ENCODE measurements around the gene GGCX. TPM values are rescaled to one million over a fixed set of nuclear protein-coding genes. Genes with fewer than 3 reads are reported as not detected.

The GGCX gene
- total RNA-seq, 2 donors from 2014 or later: 26.3 to 31.2 TPM

DNA sequence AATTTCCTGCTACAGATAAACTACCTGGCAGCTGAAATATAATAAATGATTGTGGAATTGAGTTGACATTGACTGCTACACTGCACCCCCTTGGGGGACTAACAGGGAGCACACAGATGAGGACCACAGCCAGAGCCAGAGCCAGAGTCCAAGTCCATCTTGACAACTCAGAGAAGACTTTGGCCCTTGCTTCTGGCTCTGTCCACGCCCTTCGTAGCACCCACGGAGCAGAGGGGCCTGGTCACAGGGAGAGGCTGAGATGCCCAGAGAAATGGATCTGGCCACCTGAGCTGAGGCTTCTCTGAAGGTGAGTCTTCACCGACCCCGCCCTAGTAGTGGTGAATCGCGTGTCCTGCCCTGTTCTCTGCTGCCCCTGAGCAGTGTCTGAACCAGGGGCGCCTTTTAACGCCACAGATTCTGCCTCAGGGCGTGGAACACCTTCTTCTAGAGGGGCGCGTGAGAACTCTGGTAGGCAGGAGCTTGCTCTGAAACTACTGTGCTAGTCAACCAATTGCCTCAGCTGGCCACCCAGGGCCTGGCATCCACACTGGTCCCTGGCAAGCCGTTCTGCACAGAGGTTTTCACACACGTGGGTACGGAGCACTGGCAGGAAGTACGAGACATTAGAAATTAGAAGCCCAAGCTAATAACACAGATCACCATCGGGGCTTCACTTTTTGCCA is 58.0 kb downstream of the GGCX start:
- intact Hi-C loops (cut with DNase I): no loop called here
- no peak for DNase-seq (ENCODE audit: low spot score)

DNA sequence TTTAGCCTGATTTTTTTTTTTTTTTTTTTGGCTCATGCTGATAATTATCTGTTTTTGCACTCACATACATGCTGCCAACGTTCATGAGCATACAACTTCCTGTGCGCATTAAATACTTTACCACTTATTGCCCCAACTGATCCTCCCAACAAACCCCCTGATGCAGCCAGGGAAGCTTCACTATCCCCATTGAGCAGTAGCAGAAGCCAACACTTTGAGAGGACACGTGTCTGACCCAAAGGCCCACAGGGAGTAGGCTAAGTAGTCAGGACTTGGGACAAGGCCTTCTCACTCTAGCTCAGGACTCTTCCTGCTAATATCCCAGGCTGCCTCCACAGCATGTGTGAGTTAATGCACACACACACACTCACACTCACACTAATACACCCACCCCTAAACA is 58.6 kb downstream of the GGCX start:
- intact Hi-C loops (cut with DNase I): no loop called here
- no peak for DNase-seq (ENCODE audit: low spot score)

DNA sequence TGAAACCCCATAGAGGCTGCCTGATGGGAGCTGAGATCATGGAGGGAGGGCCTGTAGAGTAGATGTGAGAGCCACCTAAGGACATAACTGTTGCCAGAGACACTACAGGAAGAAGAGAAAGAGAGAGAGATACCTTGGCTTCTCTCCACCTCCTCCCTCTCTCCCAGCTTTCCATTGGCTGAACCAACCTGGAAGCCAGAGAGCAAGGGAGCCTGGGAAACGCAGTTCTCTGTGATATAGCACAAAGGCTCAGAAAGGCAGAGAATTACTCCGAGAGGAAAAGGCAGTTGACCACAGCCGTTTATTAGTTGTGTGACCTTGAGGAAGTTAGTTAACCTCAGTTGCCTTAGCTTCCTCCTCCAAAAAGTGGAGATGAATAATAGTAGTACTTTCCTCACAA is 60.0 kb downstream of the GGCX start:
- DNase-seq (ENCODE audit: low spot score): no peak
- intact Hi-C loops (cut with DNase I): no loop called here

DNA sequence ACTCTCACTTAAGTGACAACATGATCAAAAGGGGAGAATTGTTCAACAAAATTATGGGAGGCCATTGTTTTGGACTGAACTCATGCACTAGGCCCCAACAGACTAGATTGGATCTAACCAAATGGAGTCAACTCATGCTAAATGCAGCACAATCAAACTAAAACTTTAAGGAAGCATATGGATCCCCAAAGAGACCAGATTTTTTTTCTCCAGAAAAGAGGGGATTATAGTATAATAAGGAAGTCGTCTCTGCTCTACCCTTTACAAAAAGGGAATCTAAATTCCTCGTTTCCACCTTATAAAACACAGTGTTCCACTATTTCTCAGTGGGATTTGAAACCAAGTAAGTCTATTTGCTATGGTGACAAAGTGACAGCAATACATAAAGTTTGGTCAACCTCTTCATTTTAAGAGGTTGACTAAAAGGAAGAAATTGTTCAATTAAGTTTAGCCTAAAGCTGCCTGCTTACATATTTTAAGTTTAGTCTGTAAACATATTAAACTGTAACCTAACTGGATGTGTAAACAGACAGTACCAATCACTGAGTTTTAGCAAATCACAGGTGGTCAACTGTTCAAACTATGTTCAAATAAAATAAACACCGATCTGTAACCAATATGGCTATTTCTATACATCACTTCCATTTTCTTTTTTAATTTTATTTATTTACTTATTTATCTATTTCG is 63.2 kb downstream of the GGCX start:
- no peak for DNase-seq (ENCODE audit: low spot score)
- intact Hi-C loops (cut with DNase I): no loop called here

DNA sequence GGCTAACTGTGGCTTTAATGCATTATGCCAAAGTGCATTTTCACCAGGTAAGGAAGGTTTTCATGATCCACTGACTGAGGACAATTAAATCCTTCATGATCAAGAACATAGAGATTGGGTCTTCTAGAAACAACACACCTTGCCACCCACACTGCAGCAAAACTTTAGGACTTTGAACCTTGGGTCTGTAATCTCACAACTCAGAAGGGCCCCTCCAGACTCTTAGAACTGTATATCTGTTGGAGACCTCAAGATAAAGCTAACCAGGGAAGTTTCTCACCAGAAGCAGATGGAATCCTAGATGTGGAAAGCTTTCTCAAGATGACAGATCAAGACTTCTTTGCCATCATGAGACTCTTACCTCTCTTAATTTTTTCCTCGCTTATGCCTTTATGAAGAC is 64.9 kb downstream of the GGCX start:
- DNase-seq (ENCODE audit: low spot score): no peak
- intact Hi-C loops (cut with DNase I): no loop called here

Other genes with a start within 250 kb of the GGCX start
- 100 to 1,000 TPM in 1 of 2 donors, 10 to 100 TPM in 1; 87.2 to 107 TPM for gene TGOLN2, start 233.5 kb downstream of the GGCX start, total RNA-seq
- 10 to 100 TPM; 29.2 TPM for gene RETSAT, start 207.0 kb downstream of the GGCX start, total RNA-seq
- gene ELMOD3, start 206.7 kb downstream of the GGCX start, total RNA-seq: 10 to 100 TPM; 11.2 to 13.1 TPM
- gene CAPG, start 151.1 kb downstream of the GGCX start, total RNA-seq: 10 to 100 TPM; 56.6 to 72.1 TPM
- gene SH2D6, start 142.8 kb downstream of the GGCX start, total RNA-seq: not detected
- 100 to 1,000 TPM; 233 to 277 TPM for gene MAT2A, start 22.3 kb downstream of the GGCX start, total RNA-seq
- gene VAMP8, start 16.1 kb upstream of the GGCX start, total RNA-seq: 10 to 100 TPM; 29.7 to 54.9 TPM
- gene VAMP5, start 22.9 kb upstream of the GGCX start, total RNA-seq: 10 to 100 TPM; 79.9 to 96.2 TPM
- gene RNF181, start 34.3 kb upstream of the GGCX start, total RNA-seq: 10 to 100 TPM; 88.3 to 99.2 TPM
- gene TMEM150A, start 41.2 kb upstream of the GGCX start, total RNA-seq: 10 to 100 TPM; 18.3 to 18.5 TPM
- gene C2orf68, start 50.6 kb upstream of the GGCX start, total RNA-seq: 10 to 100 TPM; 15.8 to 18.4 TPM
- gene USP39, start 54.7 kb upstream of the GGCX start, total RNA-seq: 10 to 100 TPM; 32.7 to 33.0 TPM
- 1 to 10 TPM in 1 of 2 donors, not detected in 1; 1.7 TPM for gene SFTPB, start 106.7 kb upstream of the GGCX start, total RNA-seq
- 1 to 10 TPM; 2.4 to 5.3 TPM for gene GNLY, start 132.9 kb upstream of the GGCX start, total RNA-seq
- gene ATOH8, start 192.5 kb upstream of the GGCX start, total RNA-seq: 10 to 100 TPM; 16.6 to 17.5 TPM

Data from posterior vena cava (tissue), 2 donors.